NCI-H146 treated with DMSO at 0.1 percent for 48 hours (cell line): Measurements from ENCODE around the gene ADCY9.
"Not testable (repeated sequence)": the region's sequence is repeated elsewhere in the genome, so short reads cannot be mapped to it uniquely, and the experiment has no call there.

ENCODE experiments used
- DNase-seq: peaks from one replicate; lab custom pipeline; 2025; ENCODE audit not compliant: unreplicated experiment; lab: John Stamatoyannopoulos, UW

Gene ADCY9

DNA sequence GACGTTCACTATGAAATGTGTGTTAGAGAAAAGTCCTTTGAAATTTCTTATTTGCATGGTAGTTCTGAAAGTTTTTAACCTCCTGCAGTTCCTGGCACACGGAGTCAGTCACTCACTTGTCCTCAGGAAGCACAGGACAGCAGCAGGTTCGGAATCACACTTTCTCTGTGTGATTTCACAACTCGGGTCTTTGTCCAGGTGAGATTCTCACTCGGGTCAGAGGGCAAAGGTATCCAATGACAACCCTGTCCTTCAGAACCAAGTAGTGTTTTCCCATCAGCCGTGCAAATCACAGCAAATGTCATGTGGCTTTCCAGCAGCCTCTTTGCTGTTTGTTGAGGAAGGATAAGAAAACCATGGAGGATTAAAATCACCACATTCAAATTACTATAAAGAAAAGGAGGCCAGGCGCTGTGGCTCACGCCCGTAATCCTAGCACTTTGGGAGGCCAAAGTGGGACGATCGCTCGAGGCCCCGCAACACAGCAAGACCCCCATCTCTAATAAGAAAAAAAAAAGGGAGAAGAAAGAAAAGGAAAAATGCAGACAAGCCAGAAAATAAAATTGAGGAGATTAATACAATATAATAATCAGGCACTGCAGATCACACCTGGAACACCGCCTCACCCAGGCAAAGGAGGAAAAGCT, 22.0 kb downstream of the ADCY9 start:
- no peak for DNase-seq

DNA sequence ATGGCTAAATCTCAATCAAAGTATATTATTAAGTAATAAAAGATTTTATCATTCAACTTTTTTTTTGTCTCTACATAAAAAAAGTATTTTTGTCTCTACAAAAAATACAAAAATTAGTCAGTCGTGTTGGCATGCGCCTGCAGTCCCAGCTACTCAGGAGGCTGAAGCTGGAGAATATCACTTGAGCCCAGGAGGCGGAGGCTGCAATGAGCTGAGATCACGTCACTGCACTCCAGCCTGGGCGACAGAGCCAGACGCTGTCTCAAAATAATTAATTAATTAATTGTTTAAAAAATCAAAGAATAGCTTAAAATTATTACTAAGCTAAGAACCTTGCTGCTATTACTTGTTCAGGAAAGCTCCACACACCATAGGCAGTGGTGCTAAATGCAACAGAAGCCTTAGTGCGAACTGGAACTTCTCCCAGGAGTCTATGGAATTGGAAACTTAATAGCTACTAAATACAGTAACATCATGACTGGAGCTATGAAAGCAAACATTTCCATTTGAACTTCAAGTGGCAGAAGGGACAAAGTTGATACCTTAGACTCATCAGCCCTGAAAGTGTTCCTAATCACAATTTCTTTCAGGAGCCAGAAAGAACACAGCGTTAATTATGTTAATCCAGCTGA, 22.6 kb downstream of the ADCY9 start:
- no peak for DNase-seq

DNA sequence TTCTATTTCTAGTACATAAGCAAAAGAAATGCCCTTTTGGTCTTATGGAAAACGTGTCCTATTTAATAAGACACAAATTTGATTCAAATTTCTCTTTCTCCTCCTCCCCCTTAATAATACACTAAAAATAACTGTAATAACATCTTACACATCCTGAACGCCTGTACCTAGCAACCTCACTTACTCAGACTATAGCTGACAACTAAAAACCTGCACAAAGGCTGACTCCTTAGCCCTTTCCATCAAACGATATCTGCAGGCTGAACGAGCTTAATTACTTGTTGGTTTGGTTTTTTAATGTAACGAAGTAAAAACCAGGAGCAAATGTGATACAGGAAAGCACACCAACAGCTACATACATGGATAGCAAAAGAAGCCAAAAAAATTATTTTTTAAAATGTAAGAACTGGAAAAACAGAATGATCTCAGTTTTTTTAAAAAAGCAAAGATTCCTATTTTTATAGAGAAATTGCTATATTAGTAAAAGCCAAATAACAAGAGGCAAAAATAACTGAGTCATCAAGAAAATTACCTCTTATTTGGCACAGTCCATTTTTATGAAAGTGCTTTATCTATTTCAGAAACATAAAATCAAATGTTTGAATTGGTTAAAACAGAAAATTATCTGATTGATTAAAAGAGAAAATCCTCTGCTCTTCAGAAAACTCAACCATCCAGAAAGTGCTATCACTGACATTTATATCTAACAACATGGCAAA, 23.5 kb downstream of the ADCY9 start:
- DNase-seq: no peak

- no peak for DNase-seq
These were observed 24.8 kb downstream of the ADCY9 start for GRCh38 chr16:4091240-4092012.

DNA sequence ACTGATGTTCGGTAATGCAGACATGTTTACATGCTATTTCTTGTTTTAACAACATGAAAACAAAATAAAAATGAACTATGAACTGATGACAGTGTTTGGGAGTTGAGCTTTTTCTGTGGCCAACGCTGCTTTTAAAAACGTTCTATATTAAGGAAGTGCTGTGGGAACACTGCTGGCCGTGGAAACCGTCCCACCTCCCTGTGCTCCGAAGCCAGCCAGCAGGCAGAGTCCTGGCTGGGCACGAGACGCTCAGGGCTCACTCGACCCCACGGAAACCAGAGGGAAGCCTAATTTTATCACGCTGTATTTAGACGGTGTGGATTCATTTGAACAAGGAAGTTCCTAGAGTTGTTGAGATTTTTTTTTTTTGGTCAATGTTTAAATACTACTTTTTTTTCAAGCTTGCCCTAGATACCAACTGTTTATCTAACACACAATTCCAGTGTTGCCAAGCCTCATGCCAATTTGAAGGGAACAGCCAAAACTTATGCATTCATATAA, 25.8 kb downstream of the ADCY9 start:
- DNase-seq: no peak

DNA sequence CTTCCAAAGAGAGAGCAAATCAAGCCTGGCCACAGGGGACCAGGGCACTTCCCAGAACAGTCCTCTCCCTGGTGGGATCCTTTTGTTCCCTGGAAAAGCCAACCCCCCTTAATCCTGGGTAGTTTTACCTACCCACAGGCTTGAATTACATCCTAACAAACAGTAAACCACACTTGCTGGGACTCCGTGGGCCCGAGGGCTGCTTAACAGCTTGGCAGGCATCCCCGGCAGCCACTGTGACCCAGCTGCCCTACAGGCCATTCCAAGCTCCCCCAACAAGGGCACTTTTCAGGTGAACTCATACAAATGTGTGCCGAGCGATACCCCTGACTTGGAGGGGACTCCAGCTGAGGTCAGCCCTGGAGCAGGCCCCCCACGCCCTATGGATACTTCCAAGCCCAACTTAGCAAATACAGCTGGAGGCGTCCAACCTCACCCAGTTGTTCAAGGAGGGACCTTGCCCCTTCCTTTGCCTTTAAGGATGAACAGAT, 26.4 kb downstream of the ADCY9 start:
- DNase-seq: no peak

DNA sequence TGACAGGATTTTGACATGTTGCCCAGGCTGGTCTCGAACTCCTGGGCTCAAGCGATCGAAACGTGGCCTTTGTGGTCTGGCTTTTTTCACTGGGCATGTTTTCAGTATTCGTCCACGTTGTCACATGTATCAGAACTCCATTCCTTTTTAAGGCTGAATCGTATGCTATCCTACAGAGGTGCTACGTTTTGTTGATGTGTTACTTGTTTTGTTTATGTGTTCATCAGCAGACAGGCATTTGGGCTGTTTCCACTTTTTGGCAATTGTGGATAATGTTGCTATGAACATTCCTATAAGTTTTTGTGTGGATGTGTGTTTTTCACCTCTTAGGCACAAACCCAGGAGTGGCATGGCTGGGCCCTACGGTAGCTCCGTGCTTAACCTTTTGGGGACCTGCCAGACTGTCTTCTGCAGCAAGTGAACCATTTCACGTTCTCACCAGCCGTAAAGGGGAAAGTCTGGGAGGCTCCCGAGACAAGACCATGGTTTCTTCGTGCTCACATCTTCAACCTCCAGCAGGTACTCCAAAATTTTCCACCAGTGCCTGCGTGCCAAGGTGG, 26.9 kb downstream of the ADCY9 start:
- no peak for DNase-seq

GRCh38 chr16:4087990-4088577, 28.2 kb downstream of the ADCY9 start:
- DNase-seq: no peak

DNA sequence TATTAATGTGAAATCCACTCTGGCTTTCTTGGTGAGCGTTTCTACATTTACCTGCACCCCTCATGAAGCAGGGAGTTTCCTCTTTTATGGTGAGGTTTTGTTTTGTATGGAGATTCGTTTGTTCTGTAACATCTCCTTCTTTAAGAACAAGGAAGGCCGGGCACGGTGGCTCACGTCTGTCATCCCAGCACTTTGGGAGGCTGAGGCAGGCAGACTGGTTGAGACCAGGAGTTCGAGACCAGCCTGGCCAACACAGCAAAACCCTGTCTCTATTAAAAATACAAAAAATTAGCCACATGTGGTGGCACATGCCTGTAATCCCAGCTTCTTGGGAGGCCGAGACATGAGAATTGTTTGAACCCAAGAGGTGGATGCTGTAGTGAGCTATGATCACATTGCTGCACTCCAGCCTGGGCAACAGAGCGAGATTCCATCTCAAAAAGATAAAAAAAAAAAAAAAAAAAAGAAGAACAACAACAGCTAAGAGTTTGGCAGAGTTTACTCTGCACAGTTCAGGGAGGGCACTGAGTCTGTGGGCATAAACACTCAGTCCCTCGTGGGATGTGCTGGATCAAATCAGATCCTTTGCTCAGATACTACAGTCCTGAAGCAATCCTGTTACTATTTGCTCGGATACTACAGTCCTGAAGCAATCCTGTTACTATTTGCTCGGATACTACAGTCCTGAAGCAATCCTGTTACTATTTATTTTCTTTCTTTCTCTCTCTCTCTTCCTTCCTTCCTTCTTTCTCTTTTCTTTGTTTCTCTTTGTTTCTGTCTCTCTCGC, 28.9 kb downstream of the ADCY9 start:
- no peak for DNase-seq

DNA sequence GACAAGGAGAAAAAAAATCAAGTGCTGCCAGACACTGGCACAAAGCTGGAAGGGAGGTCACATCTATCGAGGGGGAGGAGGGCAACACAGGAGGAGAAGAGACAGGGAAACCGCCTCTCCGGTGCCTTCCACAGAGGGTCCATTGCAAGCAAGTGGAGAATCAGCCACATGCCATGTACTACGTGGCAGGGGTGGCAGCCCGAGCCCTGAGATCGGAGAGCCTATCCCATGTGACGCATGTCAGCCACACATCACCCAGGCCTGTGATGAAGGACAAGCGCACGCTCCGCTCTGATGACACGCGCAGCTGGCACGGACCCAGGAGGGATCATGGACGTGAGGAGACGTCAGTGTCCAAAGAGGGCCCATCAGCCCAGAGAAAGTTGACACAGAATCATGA, 30.1 kb downstream of the ADCY9 start:
- no peak for DNase-seq

- no peak for DNase-seq
These were observed 30.8 kb downstream of the ADCY9 start for GRCh38 chr16:4085405-4085970.

- DNase-seq: no peak
These were observed 32.8 kb downstream of the ADCY9 start for GRCh38 chr16:4083347-4083870.

GRCh38 chr16:4082474-4083044, 33.7 kb downstream of the ADCY9 start:
- DNase-seq: no peak

DNA sequence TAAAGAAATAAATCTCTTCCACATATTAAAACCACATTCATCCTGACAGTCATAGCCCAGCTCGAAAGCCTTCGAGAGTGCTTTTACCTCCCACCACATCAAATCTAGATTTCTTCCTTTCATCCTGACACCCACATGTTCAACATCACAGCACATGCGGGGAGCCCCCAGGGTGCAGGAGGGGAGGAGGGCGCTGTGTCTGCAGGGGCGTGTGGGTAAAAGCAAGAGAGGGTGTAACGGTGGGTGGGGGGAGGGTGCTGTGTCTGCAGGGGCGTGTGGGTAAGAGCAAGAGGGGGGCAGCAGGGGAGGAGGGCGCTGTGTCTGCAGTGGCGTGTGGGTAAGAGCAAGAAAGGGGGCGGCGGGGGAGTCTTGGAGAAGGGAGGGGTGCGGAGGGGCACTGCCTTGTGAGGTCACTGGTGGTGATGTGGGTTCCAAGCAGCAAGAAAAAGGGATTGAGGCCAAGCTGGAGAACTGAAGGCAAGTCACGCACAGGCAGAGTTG, 34.7 kb downstream of the ADCY9 start:
- no peak for DNase-seq

DNA sequence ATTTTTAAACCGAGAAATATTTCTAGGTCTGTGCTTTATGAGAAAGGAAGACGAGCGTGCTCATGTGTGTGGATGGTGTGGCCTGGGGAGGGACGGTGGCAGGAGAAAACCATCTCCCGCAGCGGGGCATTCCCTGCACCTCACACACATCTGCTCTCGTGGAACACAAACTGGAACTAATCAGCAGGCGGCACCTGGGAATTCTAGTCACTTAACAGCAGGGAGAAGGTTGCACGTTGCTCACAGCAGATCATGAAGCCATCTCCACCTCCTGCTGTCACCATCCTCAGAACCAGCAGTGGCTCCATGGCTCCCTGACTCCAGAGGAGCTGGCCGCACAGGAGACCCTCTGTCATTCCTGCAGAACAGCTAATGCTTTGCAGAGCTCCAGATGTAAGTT, 35.2 kb downstream of the ADCY9 start:
- DNase-seq: peak; percentile 73

DNA sequence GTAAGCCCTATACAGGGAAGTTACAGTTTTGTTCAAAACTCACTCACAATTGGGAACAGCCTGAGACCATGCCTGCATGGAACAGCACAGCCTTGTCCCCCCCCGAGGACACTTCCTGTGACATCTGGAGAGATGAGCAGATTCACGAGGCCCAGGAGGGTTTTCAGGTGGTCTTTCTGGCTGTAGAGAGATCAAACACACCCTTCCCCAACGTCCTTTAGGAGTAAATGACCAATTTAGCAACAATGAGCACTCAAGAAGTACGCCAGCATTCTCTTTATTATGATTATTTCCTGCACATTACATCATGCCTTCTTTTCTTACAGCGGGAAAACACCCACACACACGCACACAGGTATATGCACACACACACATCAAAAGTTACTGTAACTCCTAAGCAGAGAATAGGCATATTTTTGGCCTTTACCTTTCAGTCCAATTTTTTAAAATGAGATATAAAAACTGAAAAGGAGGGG, 39.0 kb downstream of the ADCY9 start:
- DNase-seq: no peak

- no peak for DNase-seq
These were observed 40.7 kb downstream of the ADCY9 start for GRCh38 chr16:4075534-4075933.

DNA sequence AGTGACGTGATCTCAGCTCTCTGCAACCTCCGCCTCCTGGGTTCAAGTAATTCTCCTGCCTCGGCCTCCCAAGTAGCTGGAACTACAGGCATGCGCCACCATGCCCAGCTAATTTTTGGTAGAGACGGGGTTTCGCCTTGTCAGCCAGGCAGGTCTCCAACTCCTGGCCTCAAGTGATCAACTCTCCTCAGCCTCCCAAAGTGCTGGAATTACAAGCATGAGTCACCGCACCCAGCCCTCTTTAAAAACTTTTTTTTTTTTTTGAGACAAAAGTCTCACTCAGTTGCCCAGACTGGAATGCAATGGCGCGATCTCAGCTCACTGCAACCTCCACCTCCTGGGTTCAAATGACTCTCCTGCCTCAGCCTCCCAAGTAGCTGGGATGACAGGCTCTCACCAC, 43.1 kb downstream of the ADCY9 start:
- DNase-seq: not testable (repeated sequence)
